ENCODE data around the gene XYLT1.

DNA sequence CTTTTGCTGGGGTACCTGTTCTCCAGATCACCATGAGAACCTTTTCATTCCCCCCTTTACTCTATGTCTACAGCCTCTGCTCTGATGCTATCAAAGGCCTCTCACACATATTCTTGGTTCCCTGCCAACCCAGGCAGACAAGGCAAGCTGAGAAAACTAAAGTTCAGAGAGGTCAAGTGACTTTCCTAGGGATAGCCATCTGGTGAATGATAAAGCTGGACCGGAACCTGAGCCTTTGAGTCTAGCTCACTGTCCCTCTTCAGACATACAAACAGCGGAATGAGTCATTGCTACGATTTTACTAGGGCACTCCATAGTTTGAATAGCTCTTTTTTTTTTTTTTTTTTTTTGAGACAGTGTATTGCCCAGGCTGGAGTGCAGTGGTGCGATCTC lies 73.3 kb downstream of the XYLT1 start:
- no peak for TF ChIP-seq POLR2A (IDR thresholded peaks at IDR 0.05; ENCODE audit: low read depth, low read length)
- TF ChIP-seq, protein P1, sequence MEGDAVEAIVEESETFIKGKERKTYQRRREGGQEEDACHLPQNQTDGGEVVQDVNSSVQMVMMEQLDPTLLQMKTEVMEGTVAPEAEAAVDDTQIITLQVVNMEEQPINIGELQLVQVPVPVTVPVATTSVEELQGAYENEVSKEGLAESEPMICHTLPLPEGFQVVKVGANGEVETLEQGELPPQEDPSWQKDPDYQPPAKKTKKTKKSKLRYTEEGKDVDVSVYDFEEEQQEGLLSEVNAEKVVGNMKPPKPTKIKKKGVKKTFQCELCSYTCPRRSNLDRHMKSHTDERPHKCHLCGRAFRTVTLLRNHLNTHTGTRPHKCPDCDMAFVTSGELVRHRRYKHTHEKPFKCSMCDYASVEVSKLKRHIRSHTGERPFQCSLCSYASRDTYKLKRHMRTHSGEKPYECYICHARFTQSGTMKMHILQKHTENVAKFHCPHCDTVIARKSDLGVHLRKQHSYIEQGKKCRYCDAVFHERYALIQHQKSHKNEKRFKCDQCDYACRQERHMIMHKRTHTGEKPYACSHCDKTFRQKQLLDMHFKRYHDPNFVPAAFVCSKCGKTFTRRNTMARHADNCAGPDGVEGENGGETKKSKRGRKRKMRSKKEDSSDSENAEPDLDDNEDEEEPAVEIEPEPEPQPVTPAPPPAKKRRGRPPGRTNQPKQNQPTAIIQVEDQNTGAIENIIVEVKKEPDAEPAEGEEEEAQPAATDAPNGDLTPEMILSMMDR (conservative IDR thresholded peaks at IDR 0.05; ENCODE audit: low read depth, low read length) = no peak
- TF ChIP-seq RFX5 (IDR thresholded peaks at IDR 0.05; ENCODE audit: low read depth, low read length) = no peak
- no peak for TF ChIP-seq MAZ (IDR thresholded peaks at IDR 0.05; ENCODE audit: borderline replicate concordance, low read depth, low read length)
- TF ChIP-seq MXI1 (IDR thresholded peaks at IDR 0.05; ENCODE audit: borderline replicate concordance, low read depth, low read length) = no peak
- no peak for TF ChIP-seq RAD21 (IDR thresholded peaks at IDR 0.05; ENCODE audit: low read length)
